ENCODE data around the gene MMD2.

Gene MMD2

DNA sequence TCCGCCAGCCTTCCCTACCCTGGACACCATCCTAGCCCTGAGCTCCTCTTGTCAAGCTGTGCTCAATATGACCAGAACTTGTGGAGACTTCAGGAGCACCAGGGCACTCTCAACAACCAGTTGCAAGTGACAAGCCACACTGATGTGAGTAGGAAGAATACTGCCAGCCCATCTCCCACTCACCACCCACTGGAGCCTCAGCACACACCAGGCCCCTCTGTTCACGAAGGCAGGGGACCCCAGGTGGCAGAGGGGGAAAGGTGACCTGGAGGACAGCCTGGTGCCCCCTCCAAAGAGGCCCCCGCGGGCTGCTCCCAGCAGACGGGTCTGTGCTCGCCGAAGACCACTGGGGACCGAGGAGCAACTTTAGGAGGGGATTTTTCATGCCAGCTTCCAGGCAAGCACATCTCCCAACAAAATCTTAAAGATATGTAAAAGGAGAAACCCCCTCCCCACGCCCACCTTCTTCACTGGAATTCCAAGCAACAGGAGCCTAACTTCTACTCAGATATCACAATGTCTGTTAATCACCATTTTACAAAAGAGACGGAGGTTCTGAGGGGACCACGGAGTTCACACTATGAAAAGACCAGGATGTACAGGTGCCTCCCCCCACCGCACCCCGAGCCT lies 1.0 kb downstream of the MMD2 start:
- no peak for FAIRE-seq

DNA sequence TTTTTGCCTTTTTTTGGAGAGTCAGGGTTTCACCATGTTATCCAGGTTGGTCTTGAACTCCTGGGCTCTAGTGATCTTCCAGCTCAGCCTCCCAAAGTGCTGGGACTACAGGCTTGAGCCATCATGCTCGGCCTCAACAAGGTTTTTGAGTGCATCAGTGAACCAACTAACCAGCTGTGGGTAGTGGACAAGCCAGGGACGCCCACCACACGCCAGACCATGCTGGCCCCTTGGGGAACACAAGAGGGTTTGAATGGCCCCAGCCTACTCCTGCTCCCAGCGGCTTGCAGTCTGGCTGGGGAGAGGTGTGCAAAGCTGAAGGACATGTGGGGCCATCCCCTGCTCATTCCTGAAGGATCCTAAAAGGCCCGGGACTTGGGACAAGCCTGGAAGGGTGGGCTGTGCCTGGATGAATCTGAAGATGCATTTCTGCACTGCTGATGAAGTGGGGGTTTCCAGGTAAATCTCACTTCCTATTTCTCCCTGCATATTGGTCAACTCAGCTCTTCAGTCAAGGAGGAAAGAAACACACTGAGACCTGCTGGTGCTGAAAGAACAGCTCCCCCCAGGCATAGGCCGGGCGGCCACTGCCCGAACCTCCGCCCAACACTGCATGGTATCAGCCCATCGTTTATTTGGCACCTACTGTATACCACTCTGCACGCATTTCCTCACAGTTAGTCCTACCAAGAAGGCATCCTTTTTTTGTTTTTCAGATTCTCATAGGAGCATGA lies 6.9 kb downstream of the MMD2 start:
- no peak for FAIRE-seq

DNA sequence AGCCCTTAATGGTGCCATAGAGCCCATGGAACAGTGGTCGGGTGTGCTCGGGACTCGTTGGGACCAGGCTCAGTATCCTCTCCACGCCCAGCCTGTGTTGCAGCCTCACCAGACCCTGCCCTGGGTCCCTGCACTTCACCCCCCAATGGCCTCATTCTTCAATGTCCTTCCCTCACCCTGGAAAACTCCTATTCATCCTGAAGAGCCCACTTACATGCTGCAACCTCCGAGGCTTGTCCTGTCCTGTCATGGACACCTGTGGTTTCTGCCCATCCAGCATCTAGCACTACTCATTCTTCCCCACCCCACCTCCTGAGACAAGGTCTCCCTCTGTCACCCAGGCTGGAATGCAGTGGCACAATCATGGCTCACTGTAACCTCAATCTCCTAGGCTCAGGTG lies 7.7 kb downstream of the MMD2 start:
- no peak for FAIRE-seq

DNA sequence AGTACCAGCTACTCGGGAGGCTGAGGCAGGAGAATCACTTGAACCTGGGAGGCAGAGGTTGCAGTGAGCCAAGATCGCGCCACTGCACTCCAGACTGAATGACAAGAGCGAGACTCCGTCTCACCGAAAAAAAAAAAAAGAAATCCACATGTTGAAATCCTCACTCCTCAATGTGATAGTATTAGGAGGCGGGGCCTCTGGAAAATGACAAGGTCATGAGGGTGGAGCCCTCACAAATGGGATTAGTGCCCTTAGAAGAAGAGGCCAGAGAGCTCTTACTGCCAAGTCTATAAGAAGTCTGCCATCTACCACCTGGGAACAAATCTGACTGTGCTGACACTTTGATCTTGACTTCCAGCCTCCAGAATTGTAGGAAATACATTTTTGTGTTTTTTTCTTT lies 10.6 kb downstream of the MMD2 start:
- no peak for FAIRE-seq

DNA sequence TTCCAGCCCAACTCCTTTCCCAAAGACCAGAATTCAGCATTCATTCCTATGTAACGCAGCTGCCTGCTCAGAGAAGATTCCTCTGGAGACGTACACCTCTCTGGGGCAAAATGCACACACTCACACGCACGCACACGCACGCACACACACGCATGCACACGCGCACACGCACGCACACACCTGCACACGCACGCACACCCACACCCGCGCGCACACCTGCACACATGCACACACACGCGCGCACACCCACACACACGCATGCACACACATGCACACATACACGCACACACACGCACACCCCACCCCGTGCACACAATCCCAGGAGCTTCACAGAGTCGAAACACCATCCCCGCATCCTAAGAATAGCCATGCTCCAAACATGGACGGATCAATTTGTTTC lies 13.0 kb downstream of the MMD2 start:
- FAIRE-seq = no peak

DNA sequence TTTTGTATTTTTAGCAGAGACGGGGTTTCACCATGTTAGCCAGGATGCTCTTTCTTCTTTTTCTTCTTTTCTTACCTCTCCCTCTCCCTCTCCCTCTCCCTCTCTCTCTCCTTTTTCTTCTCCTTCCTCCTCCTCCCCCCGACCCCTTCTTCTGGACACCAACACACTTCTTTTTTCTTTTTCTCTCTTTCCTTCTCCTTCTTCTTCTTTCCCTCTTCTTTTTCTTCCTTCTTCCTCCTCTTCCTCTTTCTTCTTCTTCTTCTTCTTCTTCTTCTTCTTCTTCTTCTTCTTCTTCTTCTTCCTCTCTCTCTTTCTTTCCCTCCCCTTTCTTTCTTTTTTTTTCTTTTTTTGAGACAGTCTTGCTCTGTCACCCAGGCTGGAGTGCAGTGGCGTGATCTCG lies 14.0 kb downstream of the MMD2 start:
- FAIRE-seq = no peak

DNA sequence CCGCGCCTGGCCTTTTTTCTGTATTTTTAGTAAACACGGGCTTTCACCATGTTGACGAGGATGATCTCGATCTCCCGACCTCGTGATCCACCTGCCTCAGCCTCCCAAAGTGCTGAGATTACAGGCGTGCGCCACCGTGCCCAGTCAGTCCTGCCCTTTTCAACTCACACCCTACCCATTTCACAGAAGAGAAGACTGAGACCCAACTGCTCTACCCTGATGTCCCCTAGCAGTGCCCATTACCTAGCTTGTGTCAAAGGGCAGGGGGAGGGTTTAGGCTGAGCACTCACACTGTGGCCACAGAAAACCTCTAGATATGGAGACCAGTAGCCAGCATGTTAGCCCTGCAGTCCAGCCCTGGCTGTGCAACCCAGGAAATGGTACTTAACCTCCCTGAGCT lies 15.7 kb downstream of the MMD2 start:
- no peak for FAIRE-seq

DNA sequence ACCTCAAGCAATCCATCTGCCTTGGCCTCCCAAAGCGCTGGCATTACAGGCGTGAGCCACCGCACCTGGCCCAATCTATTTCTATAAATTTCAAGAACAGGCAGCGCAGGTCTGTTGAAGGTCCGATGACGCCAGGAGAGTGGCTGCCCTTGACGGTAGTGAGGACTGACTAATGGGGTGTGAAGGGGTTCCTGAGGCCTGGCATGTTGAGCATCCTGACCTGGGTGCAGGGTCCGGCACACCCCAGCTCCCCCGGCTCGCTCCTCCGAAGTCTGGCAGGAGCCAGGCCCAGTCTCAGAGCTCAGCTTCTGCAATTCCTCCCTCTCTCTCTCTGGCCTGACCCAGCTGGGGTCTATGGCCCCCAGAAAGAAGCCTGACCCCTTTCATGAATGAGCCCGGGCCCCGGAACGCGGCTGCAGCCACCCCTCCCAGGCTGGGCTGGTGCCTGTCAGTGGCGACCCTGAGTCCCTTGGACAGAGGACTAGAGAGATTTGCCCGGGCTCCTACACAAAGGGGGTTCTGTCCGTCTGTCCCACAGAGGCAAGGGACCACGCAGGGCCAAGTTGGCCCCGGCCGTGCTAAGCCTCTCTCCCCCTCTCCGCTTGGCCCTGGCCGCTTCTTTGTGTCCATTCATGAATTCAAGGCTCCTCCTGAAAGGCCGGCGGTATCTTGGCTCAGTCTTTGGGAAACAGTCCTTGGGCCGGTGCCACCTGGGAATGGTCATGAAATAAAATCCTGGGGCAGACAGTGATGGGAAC lies 18.8 kb downstream of the MMD2 start:
- no peak for FAIRE-seq

DNA sequence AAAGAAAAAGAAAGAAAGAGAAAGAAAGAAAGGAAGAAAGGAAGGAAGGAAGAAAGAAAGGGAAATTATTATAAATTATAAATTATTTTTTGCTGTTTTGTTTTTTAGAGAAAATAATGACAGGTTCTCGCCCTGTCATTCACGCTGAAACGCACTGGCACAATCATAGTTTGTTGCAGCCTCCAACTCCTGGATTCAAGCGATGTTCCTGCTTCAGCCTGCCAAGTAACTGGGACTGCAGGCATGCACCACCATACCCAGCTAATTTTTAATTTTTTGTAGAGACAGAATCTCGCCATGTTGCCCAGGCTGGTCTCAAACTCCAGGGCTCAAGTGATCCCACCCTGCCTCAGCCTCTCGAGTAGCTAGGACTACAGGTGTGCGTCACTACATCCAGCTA lies 21.6 kb downstream of the MMD2 start:
- FAIRE-seq = no peak

DNA sequence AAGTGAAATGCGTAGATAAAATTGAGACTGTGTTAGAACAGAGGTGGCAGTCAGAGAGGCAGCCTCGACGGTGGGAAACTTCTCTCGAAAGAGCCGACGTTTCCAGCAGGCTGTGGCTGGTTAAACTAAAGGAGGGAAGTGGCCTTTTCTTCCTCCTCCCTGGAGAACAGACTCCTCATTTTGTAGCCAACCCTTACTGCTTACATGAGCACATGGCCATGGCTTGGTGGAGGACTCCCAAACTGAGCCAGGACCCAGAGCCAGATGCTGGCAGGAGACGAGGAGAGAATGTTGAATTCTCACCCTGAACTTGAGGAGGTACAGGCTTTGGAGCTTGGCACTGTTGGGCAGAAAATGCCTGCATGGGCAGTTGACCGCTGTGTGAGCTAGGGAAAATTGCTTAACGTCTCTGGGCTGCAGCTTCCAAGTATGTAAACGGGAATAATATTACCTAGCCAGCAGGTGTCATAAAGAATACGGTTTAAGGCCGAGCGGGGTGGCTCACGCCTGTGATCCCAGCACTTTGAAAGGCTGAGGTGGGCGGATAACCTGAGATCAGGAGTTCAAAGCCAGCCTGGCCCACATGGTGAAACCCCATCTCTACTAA lies 24.5 kb downstream of the MMD2 start:
- no peak for FAIRE-seq

DNA sequence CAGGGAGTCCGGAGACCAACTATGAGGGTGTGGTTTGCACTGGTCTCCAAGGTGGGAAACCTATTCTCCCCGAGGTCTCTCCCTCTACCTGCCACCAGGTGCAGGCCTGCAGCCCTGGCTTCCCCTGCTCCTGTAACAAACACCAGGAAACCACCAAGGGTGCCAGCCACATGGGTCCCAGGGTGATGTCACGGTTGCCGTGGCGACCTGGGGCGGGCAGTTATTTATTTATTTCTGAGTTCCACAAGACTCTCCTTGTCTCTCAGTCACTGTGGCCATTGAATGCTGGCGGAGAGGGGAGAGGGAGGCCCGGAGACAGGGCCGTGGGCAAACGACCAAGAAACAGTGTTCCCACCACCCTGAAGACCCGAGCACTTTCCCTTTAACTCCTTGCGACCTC lies 27.0 kb downstream of the MMD2 start:
- FAIRE-seq = no peak

DNA sequence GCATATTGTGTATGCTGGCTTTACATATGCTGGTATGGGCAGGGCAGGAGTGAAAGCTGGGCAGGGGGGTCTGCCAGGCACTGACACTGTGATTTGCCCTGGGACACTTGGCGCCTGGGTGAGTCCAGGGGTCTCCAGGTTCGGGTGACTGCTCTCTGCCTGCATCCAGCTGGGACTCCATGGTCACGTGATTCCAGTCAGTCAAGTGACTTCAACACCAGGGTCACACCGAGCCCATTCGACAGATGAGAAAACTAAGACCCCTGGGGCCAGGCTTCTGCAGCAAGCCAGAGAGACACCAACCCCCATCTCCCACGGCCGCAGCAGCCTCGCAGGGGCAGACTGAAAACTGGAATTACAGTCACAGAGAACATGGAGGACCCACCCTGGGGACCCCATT lies 30.0 kb downstream of the MMD2 start:
- no peak for FAIRE-seq

DNA sequence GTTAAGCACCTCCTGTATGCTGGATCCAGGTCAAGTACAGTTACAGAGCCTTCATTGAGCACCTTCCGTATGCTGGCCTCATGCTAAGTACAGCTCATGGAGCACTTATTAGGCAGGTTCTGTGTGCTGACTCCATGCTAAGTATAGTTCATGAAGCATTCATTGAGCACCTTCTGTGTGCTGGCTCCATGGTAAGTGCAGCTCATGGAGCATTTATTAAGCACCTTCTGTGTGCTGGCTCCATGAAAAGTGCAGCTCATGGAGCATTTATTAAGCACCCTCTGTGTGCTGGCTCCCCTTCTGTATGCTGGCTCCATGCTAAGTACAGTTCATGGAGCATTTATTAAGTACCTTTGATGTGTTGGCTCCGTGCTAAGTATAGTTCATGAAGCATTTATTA lies 30.5 kb downstream of the MMD2 start:
- FAIRE-seq = no peak

DNA sequence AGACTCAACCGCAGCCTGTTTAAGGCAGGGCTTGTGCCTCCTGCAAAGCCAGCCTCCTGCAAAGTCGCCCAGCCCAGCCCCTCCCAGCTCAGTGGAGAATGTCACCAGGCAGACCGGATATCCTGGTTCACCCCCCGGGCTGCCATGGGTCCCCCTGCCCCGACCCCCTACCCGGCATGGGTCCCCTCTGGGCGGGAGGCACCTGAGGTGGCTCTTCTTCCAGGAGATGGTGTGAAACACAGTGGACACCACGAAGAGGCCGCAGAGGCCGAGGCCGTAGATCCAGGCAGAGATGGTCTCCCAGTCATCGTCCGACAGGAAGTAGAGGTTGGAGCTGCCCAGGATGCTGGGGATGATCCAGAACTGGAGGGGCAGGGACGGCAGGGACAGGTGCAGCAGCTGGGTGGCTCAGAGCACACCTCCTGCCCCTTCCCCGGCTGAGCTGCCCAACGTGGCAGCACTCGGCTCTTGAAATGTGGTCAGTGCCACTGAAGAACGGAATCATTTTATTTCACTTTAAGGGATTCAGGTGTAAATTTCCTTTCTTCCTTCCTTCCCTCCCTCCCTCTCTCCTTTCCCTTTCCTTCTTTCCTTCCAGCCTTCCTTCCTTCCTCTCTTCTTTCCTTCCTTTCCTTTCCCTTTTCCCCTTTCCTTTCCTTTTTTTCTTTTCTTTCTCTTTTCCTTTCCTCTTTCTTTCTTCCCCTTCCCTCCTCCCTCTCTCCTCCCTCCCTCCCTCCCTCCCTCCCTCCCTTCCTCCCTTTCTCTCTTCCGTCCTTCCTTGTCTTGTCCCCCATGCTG lies 38.8 kb downstream of the MMD2 start:
- FAIRE-seq = no peak

DNA sequence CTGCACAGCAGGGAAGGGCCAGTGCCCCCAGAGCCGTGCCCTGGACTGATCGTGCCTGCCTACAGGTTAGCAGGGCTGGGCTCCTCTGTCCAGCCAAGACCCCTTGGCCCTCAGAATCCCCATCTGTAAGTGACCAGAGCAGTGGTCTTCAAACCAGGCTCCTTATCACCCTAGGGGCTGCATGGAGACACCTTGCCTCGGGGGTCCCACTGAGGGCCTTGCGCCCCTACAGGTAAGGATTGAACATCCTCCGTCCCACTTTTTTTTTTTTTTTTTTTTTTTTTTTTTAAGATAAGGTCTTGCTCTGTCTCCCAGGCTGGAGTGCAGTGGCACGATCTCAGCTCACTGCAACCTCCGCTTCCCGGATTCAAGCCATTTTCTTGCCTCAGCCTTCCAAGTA lies 42.9 kb downstream of the MMD2 start:
- no peak for FAIRE-seq

DNA sequence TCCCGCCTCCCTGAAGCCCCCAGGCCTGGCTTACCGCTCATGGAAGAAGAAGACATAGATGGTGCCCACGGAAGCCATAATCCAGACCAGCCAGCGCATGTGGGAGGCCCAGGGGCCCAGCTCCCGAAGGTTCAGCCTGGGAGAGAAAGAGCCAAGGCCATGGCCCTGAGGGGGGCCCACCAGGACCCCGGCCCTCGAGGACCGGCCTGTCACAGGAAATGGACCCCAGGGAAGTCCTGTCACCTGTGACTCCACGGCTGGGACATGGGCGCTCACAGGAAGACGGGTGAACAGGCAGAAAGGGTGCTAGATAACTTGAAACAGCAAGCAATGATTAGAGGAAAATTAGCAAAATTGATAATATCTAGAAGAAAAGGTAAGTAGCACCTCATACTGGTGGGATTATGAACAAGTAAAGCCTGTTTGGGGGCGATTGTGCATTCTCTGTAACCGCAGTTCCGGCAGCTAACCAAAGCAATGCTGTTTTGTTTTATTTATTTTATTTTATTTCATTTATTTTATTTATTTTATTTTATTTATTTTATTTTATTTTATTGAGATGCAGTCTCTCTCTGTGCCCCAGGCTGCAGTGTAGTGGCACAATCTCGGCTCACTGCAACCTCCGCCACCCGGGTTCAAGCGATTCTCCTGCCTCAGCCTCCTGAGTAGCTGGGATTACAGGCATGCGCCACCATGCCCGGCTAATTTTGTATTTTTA lies 47.7 kb downstream of the MMD2 start:
- no peak for FAIRE-seq

DNA sequence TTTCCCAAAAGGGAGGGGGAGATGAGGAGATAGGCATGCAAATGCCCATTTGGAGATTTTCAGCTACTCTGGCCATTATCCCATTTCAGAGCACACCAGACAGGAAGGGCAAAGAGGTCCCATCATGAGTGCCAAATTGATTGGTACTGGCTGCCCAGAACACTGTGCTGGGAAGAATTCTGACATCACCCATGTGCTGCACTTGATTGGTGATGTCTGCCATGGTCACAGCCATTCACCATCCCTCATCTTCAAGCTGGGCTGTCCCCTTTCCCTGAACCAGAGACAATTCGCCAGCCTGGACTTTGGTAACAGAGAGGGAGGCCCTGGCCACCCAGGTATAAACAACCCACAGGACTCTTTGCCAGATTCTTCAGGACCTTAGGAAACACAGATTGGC lies 52.3 kb downstream of the MMD2 start:
- no peak for FAIRE-seq

DNA sequence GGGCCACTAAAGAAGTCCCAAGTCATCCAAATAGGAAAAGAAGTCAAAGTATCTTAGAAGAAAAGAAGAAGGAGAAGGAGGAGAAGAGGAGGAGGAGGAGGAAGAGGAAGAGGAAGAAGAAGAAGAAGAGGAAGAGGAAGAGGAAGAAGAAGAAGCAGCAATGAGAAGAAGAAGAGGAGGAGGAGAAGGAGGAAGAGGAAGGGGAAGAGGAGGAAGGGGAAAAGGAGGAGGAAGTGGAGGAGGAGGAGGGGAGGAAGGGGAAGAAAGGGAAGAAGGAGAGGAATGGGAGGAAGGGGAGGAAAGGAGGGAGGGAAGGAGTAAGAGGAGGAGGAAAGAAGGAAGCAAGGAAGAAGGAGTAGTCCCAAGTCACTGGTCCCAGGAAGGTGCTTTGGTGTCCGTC lies 53.8 kb downstream of the MMD2 start:
- no peak for FAIRE-seq

DNA sequence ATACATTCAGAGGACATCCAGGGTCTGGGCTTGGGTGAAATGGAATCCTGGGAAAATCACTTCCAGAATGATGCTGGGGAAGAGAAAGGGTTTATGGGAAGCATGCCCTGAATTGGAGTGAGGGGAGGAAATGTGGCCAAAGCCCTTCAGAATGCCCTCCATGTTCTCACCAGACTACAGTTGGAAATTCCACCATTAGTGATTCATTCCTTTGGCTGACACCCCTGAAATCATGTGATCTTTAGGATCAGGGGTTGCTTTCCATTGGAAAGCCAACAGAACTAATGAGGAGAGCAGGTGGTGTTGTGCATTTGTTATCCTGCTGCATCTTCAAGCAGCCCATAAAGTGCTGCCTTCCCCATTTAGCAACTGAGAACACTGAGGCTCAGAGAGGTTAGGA lies 54.6 kb downstream of the MMD2 start:
- FAIRE-seq = no peak

DNA sequence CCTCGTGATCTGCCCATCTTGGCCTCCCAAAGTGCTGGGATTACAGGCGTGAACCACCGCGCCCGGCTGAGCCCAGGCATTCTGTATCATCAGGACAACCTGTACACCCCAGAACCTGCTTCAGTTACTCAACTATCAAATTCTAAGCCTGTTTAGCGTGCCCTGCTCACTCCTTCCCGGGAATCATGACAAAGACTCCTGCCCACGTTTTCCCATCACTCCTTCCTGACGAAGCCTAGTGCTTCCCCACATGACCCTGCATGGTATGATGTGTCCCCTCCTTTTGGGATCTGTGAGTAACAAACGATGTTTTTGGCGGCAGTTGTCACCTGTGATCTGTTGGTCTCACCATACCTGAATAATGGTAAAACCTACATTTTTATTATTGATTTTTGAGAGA lies 63.2 kb downstream of the MMD2 start:
- FAIRE-seq = no peak

DNA sequence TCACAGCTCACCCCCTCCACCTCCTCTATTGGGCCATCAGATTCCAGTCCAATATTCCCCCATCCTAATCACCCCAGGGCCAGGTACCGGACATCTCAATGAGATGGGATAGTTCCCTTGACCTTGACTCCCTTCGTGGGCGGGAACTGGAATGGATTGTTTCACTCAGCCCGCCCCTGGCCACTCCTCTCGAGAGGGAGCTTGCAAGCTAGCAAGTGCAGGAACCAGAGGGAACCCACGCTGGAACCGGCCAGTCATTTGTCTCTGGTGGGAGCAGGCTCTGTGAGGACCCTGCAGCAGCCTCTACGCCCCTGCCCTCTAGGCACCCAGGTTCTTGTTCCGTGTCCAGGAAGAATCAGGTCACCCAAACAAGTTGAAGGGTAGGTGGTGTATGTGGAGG lies 64.5 kb downstream of the MMD2 start:
- FAIRE-seq = no peak

DNA sequence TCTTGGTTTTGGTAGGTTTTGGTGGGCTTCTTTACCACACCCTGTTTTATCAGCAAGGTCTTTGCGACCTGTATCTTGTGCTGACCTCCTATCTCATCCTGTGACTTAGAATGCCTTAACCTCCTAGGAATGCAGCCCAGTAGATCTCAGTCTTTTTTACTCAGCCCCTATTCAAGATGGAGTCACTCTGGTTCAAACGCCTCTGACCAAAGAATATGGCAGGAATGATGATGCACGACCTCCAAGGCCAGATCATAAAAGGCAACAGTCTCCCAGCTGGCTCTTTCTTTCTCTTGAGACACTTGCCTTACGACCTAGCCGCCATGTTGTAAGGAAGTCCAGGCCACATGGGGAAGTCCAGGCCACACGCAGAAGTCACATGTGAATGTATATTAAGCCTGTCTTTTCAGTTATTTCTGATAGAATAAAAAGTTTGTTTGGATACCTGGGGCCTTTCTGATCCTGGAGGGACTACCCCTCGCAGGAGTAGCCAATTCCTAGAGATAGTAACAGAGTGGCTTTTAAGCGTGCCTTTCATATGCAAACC lies 65.0 kb downstream of the MMD2 start:
- no peak for FAIRE-seq
